ENCODE data around the gene DPYSL4. TPM values are rescaled to one million over a fixed set of nuclear protein-coding genes. Genes with fewer than 3 reads are reported as not detected.

DPYSL4 gene
- total and polyA plus RNA-seq, 7 donors, result 0.30 to 1.4 (median 0.82) TPM

DNA sequence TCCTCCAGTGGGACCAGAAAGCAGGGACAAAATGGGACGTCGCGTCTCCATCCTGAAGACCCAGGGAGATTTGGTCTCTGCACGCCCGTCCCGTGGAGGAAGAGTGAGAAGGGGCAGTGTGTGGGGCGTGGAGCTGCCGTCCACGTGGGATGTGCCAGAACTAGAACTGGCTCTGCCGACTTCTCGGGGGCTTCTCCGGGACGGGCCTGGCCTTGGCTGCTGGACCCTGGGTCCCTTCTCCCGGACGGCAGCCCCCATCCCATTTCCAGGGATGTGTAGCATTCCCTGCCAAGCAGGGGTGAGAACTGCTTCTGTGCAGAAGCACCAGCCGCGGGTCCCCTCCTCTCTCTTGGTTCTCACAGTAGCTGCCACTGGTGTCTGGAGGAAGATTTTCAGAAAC, 18.8 kb upstream of the DPYSL4 start:
- H3K4me3 ChIP-seq, result no peak overlapping the region
- H3K4me1 ChIP-seq, result peaks cover 9% of the 10 kb centered on the region
- ATAC-seq (no peak), DNase-seq (peak; percentile 3 to 24)
- H3K27ac ChIP-seq, result no peak overlapping the region
- no peaks in the 10 kb centered on the region for H3K9me3 ChIP-seq
- TF ChIP-seq, protein P1, sequence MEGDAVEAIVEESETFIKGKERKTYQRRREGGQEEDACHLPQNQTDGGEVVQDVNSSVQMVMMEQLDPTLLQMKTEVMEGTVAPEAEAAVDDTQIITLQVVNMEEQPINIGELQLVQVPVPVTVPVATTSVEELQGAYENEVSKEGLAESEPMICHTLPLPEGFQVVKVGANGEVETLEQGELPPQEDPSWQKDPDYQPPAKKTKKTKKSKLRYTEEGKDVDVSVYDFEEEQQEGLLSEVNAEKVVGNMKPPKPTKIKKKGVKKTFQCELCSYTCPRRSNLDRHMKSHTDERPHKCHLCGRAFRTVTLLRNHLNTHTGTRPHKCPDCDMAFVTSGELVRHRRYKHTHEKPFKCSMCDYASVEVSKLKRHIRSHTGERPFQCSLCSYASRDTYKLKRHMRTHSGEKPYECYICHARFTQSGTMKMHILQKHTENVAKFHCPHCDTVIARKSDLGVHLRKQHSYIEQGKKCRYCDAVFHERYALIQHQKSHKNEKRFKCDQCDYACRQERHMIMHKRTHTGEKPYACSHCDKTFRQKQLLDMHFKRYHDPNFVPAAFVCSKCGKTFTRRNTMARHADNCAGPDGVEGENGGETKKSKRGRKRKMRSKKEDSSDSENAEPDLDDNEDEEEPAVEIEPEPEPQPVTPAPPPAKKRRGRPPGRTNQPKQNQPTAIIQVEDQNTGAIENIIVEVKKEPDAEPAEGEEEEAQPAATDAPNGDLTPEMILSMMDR (IDR thresholded peaks at IDR 0.05), result no peak
- WGBS, 3 donors, result 86 to 93% (median 88%) methylated on average over 17 of the region's 17 CpGs
- no peaks in the 10 kb centered on the region for H3K36me3 ChIP-seq (ENCODE audit: insufficient read depth in 1 of 2, low read depth in 1 of 2)
- intact Hi-C loops (cut with DNase I), result no loop called here
- H3K27me3 ChIP-seq (ENCODE audit: insufficient read depth in 3 of 3, low read length in 2 of 3), result no peaks in the 10 kb centered on the region

DNA sequence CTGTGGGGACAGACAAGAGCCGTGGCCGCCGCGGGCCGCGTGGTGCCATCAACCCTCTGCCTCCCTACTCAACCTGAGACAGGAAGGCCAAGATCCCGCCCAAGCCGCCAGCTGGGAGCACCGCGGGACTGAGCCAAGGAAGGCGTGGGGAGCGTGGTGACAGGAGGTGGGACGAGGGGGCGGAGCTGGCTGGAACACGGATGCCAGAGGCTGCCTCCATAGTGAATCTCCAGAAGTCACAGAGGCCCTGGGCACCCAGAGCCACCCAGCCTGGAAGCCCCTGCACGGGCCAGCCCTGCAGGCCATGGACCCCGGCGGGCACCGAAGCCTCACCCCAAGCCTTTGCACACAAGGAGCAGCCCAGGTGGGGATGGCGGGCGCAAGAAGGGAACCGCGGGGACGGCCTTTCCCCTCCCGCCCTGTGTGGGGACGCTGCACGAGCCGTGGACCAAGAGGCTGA, 18.1 kb upstream of the DPYSL4 start:
- 83 to 84% (median 84%) methylated on average over 25 to 28 of the region's 28 CpGs for WGBS, 3 donors
- no peak overlapping the region for H3K4me3 ChIP-seq
- no peak overlapping the region for H3K27ac ChIP-seq
- no peaks in the 10 kb centered on the region for H3K27me3 ChIP-seq (ENCODE audit: insufficient read depth in 3 of 3, low read length in 2 of 3)
- H3K4me1 ChIP-seq, result peaks cover 3% of the 10 kb centered on the region
- DNase-seq (peak; percentile 5 to 44), ATAC-seq (no peak)
- H3K9me3 ChIP-seq, result no peaks in the 10 kb centered on the region
- no peaks in the 10 kb centered on the region for H3K36me3 ChIP-seq (ENCODE audit: insufficient read depth in 1 of 2, low read depth in 1 of 2)
- intact Hi-C loops (cut with DNase I), result no loop called here
- TF ChIP-seq, protein P1 (IDR thresholded peaks at IDR 0.05), result no peak

- 90 to 93% (median 92%) methylated on average over 41 to 42 of the region's 42 CpGs for WGBS, 3 donors
- Histone ChIP-seq H3K27me3 (ENCODE audit: insufficient read depth in 3 of 3, low read length in 2 of 3) (no peaks in the 10 kb centered on the region), H3K27ac (no peak overlapping the region), H3K9me3 (no peaks in the 10 kb centered on the region), H3K4me1 (no peaks in the 10 kb centered on the region), H3K36me3 (ENCODE audit: insufficient read depth in 1 of 2, low read depth in 1 of 2) (no peaks in the 10 kb centered on the region), H3K4me3 (no peak overlapping the region)
- no peak for ATAC-seq
- DNase-seq, result peak; percentile 9 to 52
- intact Hi-C loops (cut with DNase I), result no loop called here
- TF ChIP-seq, protein P1 (IDR thresholded peaks at IDR 0.05), result no peak
These were observed 17.6 kb upstream of the DPYSL4 start for GRCh38 chr10:132169031-132169765.

DNA sequence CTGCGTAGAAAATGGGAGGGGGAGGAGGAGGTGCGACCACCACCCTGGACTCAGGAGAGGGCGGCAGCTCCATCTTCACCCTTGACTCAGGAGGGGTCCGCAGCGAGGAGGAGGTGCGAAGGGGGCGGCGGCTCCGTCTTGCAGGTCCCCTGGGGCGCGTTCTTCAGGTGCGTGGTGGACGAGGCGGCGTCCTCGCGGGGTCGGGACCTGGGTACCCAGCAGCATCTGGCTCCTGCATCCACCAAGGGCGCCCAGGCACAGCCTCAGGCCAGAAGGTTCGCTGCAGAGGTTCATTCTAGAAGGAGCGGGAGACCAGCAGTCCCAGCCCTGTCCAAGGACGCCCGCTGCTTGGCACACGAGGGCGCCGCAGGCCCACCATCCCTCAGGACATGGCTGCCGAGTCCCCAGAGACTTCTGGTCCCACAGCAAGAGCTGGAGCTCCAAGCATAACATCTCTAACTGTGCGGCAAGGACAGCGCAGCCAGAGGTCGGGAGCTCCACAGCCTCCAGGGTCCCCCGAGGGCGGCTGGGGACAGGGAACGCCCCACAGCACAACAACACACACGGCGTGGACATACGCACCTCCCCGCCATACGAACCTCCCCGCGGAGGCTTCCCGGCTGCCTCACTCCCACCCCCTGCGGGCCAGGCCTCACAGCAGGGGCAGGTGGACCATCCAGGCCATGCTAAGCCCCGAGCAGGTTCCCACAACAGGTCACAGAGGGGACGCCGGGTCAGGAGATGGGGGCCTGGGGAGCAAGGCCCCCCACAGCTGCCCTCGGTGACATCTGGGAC, 16.8 kb upstream of the DPYSL4 start:
- Histone ChIP-seq H3K36me3 (ENCODE audit: insufficient read depth in 1 of 2, low read depth in 1 of 2) (no peaks in the 10 kb centered on the region), H3K4me3 (no peak overlapping the region), H3K4me1 (no peaks in the 10 kb centered on the region), H3K27ac (no peak overlapping the region), H3K9me3 (no peaks in the 10 kb centered on the region), H3K27me3 (ENCODE audit: insufficient read depth in 3 of 3, low read length in 2 of 3) (no peaks in the 10 kb centered on the region)
- ATAC-seq (no peak), DNase-seq (peak in 1 of 2 donors; percentile 11)
- TF ChIP-seq, protein P1 (IDR thresholded peaks at IDR 0.05), result no peak
- intact Hi-C loops (cut with DNase I), result no loop called here
- WGBS, 3 donors, result 88 to 92% (median 89%) methylated on average over 46 of the region's 46 CpGs
